Adrenal gland (tissue), 5 donors: Measurements from ENCODE around the gene CYSRT1.

Source experiments
- CTCF ChIP-seq, 6 experiments: fragments of 450-650 bp in 4 of 6; fragments of 200-600 bp in 2 of 6; sonication (generic) in 1 of 6; IDR thresholded peaks; 1 replicate in 5 of 6; 2 replicates in 1 of 6; pipeline versions ENCODE4 v1.5.1 to v1.8.0; 2016 to 2021; ENCODE audit warnings: antibody characterized with exemption in 6 of 6, mild to moderate bottlenecking in 2 of 6, moderate library complexity in 1 of 6
- POLR2A ChIP-seq, 2 donors: fragments of 450-650 bp; IDR thresholded peaks; one replicate each; pipeline ENCODE4 v1.6.1; 2017; ENCODE audit warnings: antibody characterized with exemption in 2 of 2, mild to moderate bottlenecking in 2 of 2, moderate library complexity in 1 of 2
- donor health status: DM: no; HTN: no; CAD: no.

GRCh38 chr9:137215196-137215986, 9.6 kb upstream of the CYSRT1 start:
- no peak for TF ChIP-seq CTCF (IDR thresholded peaks at IDR 0.05)
- no peak for TF ChIP-seq POLR2A (IDR thresholded peaks at IDR 0.05)
